Measurements from ENCODE around the gene GPANK1.
"Not testable (repeated sequence)": the region's sequence is repeated elsewhere in the genome, so short reads cannot be mapped to it uniquely, and the experiment has no call there.

Gene GPANK1

DNA sequence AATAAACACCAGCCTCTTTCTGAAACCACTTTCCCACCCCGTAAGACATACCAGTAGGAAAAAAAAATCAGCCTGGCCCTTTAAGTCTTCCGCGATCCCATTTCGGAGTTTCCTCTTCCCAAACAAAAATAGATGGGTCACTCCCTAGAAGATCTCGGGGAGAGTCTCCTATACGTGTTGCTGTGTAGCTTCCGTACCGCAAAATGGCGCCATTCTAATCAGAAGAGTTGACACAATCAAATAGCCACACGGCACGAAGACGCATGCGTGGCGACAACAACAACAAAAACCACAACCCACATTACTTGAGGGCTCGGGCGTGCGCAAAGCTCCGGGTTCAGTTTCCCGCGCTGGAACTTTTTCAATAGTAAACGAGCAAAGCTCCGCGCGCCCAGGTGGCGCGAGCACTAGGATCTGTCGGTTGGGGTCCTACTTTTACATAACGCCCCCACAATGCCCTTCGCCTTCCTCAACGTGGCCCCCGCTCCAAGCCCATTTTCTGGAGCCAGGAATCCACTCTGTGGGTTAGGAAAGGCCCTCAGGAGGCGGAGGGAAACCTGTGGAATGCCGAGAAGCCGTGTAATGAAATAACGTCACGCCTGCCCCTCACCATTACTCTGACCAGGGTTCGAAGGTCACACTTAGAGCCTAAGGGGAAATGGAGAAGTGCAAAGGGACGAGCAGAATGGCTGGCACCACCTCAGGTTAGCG lies at the start of gene GPANK1:
GPANK1 (minus strand) TSS at position 208 of the 711 bp plus-strand sequence. CDS start 519 bp downstream, outside the sequence.
- H3K9me3 ChIP-seq (ENCODE audit: control insufficient read depth in 1 of 2, low read length in 2 of 2) = no peaks in the 10 kb centered on the region
- peaks cover 6 to 45% of the 10 kb centered on the region in 2 donors for H3K4me1 ChIP-seq (ENCODE audit: control insufficient read depth in 1 of 2, insufficient read depth in 2 of 2, low read length in 2 of 2)
- H3K4me3 ChIP-seq (ENCODE audit: low read depth in 1 of 2, low read length in 2 of 2) = peak within 1 kb of the TSS; percentile 83 to 94
- H3K27ac ChIP-seq (ENCODE audit: low read length) = peak within 1 kb of the TSS; percentile 98
- H3K27me3 ChIP-seq (ENCODE audit: low read depth, low read length) = no peaks in the 10 kb centered on the region
- peaks cover 32 to 49% of the 10 kb centered on the region in 2 donors for H3K36me3 ChIP-seq (ENCODE audit: control insufficient read depth in 1 of 2, insufficient read depth in 2 of 2, low read length in 2 of 2)

DNA sequence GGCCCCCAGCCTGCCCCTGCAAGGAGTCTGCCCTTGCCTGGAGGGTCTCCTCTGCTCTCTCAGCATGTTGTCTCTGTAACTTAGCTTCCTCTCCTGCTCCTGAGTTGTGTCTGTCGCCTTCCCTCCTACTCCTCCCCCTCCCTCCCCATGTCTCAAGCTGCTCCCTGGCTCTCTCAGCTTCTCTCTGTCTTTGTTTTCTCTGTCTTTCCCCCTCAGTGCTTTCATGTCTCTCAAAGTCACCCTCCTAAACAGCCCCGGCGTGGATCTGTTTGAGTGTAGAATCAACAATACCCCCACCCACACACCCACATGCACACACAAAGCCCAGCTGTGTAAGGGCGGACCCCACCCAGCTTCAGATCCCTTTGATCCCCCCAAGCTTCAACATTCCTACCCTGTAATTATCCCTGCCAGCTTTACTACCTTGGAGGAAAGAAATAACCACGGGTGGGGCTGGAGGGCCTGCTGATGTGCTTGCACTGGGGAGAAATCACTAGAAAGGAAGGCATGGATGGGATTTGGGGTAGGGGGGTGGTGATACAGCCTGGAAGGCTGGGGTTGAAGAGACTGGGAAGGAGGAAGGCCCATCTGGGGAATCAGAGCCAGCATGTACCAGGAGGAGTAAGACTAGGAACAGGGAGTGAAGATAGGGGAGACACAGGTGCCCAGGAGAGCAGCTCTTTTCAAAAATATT lies 49.3 kb upstream of the GPANK1 start:
- H3K9me3 ChIP-seq (ENCODE audit: control insufficient read depth in 1 of 2, low read length in 2 of 2) = no peaks in the 10 kb centered on the region
- H3K27me3 ChIP-seq (ENCODE audit: low read depth, low read length) = no peaks in the 10 kb centered on the region
- H3K4me3 ChIP-seq (ENCODE audit: low read depth in 1 of 2, low read length in 2 of 2) = no peak overlapping the region
- H3K4me1 ChIP-seq (ENCODE audit: control insufficient read depth in 1 of 2, insufficient read depth in 2 of 2, low read length in 2 of 2) = no peaks in the 10 kb centered on the region
- H3K27ac ChIP-seq (ENCODE audit: low read length) = no peak overlapping the region
- no peaks in the 10 kb centered on the region for H3K36me3 ChIP-seq (ENCODE audit: control insufficient read depth in 1 of 2, insufficient read depth in 2 of 2, low read length in 2 of 2)

DNA sequence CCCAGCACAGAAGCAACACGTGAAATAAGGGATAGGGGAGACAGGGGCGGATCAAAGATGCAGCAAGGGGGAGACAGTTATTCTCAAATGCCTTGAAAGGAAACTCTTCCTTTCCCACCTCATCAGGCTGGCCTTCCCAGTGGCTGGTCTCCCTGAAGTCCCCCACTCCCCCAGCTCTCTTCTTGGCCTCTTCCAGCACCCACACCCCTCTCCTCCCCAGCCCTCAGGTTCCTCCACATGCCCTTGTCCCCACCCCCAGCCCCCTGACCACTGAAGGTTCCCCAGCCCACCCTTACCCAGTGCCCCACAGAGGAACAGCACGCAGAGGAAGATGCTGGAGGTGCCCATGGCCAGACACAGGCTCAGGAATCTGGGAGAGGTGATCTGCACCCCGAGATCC lies 48.7 kb upstream of the GPANK1 start:
- H3K9me3 ChIP-seq (ENCODE audit: control insufficient read depth in 1 of 2, low read length in 2 of 2) = no peaks in the 10 kb centered on the region
- no peak overlapping the region for H3K4me3 ChIP-seq (ENCODE audit: low read depth in 1 of 2, low read length in 2 of 2)
- no peaks in the 10 kb centered on the region for H3K27me3 ChIP-seq (ENCODE audit: low read depth, low read length)
- H3K27ac ChIP-seq (ENCODE audit: low read length) = no peak overlapping the region
- H3K36me3 ChIP-seq (ENCODE audit: control insufficient read depth in 1 of 2, insufficient read depth in 2 of 2, low read length in 2 of 2) = no peaks in the 10 kb centered on the region
- H3K4me1 ChIP-seq (ENCODE audit: control insufficient read depth in 1 of 2, insufficient read depth in 2 of 2, low read length in 2 of 2) = no peaks in the 10 kb centered on the region

DNA sequence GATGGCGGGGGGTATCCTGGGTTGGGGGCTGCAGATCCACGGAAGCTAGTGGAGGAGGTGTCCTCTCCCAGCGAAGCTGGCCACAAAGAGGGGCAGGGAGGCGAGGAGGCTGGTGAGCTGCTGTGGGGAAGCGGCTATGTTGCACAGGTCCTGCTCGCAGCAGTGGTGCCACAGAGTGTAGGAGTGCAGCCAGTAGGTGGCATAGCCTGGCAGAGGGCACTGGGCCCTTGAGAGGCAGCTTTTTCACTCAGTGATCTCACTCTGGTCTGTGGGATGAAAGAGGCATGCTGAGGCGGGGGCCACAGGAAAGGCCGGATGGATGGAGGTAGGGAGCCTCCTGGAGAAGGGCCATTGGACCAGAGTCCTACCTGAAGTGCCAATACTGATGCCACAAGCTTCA lies 47.5 kb upstream of the GPANK1 start:
- no peak overlapping the region for H3K27ac ChIP-seq (ENCODE audit: low read length)
- no peaks in the 10 kb centered on the region for H3K4me1 ChIP-seq (ENCODE audit: control insufficient read depth in 1 of 2, insufficient read depth in 2 of 2, low read length in 2 of 2)
- H3K4me3 ChIP-seq (ENCODE audit: low read depth in 1 of 2, low read length in 2 of 2) = no peak overlapping the region
- H3K27me3 ChIP-seq (ENCODE audit: low read depth, low read length) = no peaks in the 10 kb centered on the region
- no peaks in the 10 kb centered on the region for H3K36me3 ChIP-seq (ENCODE audit: control insufficient read depth in 1 of 2, insufficient read depth in 2 of 2, low read length in 2 of 2)
- H3K9me3 ChIP-seq (ENCODE audit: control insufficient read depth in 1 of 2, low read length in 2 of 2) = no peaks in the 10 kb centered on the region

DNA sequence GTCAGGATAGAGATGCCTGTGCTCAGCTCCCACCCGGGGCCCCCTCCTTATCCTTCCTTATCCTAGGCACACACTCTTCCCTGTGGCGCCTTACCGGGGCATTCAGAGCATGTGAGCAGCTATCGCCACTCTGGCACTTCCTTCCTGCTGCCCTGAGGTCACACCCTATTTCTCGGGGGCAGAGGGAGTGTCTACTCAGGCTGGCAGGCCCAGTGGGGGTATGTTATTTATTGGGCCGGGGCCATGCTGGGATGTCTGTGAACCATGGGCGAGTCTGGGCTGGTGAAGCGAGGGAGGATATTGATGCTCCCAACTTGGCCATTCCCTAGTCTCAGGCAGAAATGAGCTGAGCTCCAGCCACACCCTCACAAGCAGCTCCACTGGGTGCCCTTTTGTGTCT lies 46.4 kb upstream of the GPANK1 start:
- no peak overlapping the region for H3K4me3 ChIP-seq (ENCODE audit: low read depth in 1 of 2, low read length in 2 of 2)
- no peaks in the 10 kb centered on the region for H3K27me3 ChIP-seq (ENCODE audit: low read depth, low read length)
- no peaks in the 10 kb centered on the region for H3K4me1 ChIP-seq (ENCODE audit: control insufficient read depth in 1 of 2, insufficient read depth in 2 of 2, low read length in 2 of 2)
- H3K27ac ChIP-seq (ENCODE audit: low read length) = no peak overlapping the region
- H3K9me3 ChIP-seq (ENCODE audit: control insufficient read depth in 1 of 2, low read length in 2 of 2) = no peaks in the 10 kb centered on the region
- H3K36me3 ChIP-seq (ENCODE audit: control insufficient read depth in 1 of 2, insufficient read depth in 2 of 2, low read length in 2 of 2) = no peaks in the 10 kb centered on the region

DNA sequence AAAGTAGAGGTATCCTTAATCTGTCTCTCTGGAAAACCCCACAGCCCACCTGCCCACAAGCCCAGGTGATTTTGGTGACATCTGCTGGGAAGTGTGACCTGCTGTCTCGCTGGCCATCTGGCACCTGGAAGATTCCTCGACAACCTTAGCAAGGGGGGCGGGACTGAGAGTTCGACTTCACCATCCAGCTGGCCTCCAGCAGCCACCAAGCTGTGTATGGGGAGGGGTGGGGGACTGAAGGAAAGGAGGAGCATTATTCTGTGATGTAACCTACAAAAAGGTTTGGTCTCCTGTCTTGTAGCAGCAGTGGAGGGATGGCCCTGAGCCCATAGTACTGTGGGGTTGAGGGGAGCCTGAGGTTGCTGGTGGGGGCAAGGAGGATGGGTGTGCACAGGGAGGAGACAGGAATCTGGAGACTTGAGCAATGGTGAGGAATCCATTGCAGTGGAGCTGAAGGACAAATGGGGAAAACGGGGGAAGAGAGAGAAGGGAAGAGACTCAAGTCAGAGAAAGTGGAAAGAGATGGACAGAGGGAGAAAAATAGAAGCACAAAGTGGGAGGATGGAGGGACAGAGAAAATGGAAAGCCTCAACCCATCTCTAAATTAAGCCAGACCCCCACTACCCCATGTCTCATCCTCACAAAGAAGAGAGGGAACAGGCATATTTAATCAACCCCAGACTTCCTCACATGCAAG lies 45.9 kb upstream of the GPANK1 start:
- no peaks in the 10 kb centered on the region for H3K9me3 ChIP-seq (ENCODE audit: control insufficient read depth in 1 of 2, low read length in 2 of 2)
- no peaks in the 10 kb centered on the region for H3K36me3 ChIP-seq (ENCODE audit: control insufficient read depth in 1 of 2, insufficient read depth in 2 of 2, low read length in 2 of 2)
- no peaks in the 10 kb centered on the region for H3K4me1 ChIP-seq (ENCODE audit: control insufficient read depth in 1 of 2, insufficient read depth in 2 of 2, low read length in 2 of 2)
- no peak overlapping the region for H3K27ac ChIP-seq (ENCODE audit: low read length)
- no peak overlapping the region for H3K4me3 ChIP-seq (ENCODE audit: low read depth in 1 of 2, low read length in 2 of 2)
- no peaks in the 10 kb centered on the region for H3K27me3 ChIP-seq (ENCODE audit: low read depth, low read length)

DNA sequence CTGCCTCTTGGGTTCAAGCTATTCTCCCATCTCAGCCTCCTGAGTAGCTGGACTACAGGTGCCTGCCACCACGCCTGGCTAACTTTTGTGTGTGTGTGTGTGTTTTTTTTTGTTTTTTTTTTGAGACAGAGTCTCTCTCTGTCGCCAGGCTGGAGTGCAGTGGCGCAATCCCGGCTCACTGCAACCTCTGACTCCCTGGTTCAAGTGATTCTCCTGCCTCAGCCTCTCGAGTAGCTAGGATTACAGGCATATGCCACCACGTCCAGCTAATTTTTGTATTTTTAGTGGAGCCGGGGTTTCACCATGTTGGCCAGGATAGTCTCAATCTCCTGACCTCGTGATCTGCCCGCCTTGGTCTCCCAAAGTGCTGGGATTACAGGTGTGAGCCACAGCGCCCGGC lies 44.4 kb upstream of the GPANK1 start:
- not testable (repeated sequence) for H3K9me3 ChIP-seq (ENCODE audit: control insufficient read depth in 1 of 2, low read length in 2 of 2); H3K4me3 ChIP-seq (ENCODE audit: low read depth in 1 of 2, low read length in 2 of 2); H3K4me1 ChIP-seq (ENCODE audit: control insufficient read depth in 1 of 2, insufficient read depth in 2 of 2, low read length in 2 of 2); H3K27ac ChIP-seq (ENCODE audit: low read length); H3K36me3 ChIP-seq (ENCODE audit: control insufficient read depth in 1 of 2, insufficient read depth in 2 of 2, low read length in 2 of 2); H3K27me3 ChIP-seq (ENCODE audit: low read depth, low read length)

DNA sequence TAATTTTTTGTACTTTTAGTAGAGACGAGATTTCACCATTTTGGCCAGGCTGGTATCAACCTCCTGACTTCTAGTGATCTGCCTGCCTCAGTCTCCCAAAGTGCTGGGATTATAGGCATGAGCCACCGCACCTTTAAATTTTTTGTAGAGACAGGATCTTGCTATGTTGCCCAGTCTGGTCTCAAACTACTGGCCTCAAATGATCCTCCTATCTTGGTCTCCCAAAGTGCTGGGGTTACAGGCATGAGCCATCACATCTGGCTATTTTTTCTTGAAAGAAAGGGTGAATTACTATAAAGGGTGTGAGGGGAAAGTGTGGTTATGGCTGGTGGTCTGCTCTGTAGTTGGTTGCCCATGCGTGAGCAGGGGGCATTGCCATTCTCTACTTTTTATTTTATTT lies 43.4 kb upstream of the GPANK1 start:
- no peaks in the 10 kb centered on the region for H3K36me3 ChIP-seq (ENCODE audit: control insufficient read depth in 1 of 2, insufficient read depth in 2 of 2, low read length in 2 of 2)
- no peaks in the 10 kb centered on the region for H3K27me3 ChIP-seq (ENCODE audit: low read depth, low read length)
- H3K4me1 ChIP-seq (ENCODE audit: control insufficient read depth in 1 of 2, insufficient read depth in 2 of 2, low read length in 2 of 2) = peaks cover 0 to 4% of the 10 kb centered on the region in 2 donors
- H3K27ac ChIP-seq (ENCODE audit: low read length) = no peak overlapping the region
- no peaks in the 10 kb centered on the region for H3K9me3 ChIP-seq (ENCODE audit: control insufficient read depth in 1 of 2, low read length in 2 of 2)
- H3K4me3 ChIP-seq (ENCODE audit: low read depth in 1 of 2, low read length in 2 of 2) = no peak overlapping the region

DNA sequence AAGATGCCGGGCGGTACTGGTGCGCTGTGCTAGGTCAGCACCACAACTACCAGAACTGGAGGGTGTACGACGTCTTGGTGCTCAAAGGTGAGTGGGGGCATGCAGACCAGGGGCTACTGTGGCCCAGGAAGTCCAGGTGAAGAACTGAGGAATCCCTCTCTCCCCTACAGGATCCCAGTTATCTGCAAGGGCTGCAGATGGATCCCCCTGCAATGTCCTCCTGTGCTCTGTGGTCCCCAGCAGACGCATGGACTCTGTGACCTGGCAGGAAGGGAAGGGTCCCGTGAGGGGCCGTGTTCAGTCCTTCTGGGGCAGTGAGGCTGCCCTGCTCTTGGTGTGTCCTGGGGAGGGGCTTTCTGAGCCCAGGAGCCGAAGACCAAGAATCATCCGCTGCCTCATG lies 42.9 kb upstream of the GPANK1 start:
- Histone ChIP-seq H3K27me3 (ENCODE audit: low read depth, low read length) (no peaks in the 10 kb centered on the region), H3K9me3 (ENCODE audit: control insufficient read depth in 1 of 2, low read length in 2 of 2) (no peaks in the 10 kb centered on the region), H3K27ac (ENCODE audit: low read length) (no peak overlapping the region)

DNA sequence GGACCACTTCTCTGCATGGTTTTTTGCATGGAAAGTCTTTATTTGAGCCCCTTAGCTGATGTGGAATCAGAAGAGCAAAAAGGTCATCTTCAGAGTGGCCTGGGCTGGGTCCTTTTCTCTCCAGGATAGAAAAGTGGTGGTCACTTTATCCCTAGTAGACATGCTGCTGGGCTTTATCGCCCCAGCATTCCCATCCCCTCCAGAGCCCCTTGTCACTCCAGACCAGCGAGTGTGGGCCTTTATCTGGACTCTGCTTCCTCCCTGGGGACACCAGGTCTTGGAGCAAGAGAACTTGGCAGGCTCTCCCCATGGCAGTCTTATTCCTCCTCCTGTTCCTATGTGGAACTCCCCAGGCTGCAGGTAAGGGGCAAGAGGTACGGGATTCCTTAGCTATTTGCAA lies 41.8 kb upstream of the GPANK1 start, which contains the start of gene LY6G6F:
LY6G6F (plus strand) TSS at position 268 of the 400 bp plus-strand sequence; CDS start at position 309, 41 bp downstream.
- Histone ChIP-seq H3K4me3 (ENCODE audit: low read depth in 1 of 2, low read length in 2 of 2) (no peak within 1 kb of the TSS), H3K36me3 (ENCODE audit: control insufficient read depth in 1 of 2, insufficient read depth in 2 of 2, low read length in 2 of 2) (no peaks in the 10 kb centered on the region), H3K4me1 (ENCODE audit: control insufficient read depth in 1 of 2, insufficient read depth in 2 of 2, low read length in 2 of 2) (peaks cover 8 to 10% of the 10 kb centered on the region in 2 donors), H3K9me3 (ENCODE audit: control insufficient read depth in 1 of 2, low read length in 2 of 2) (no peaks in the 10 kb centered on the region), H3K27me3 (ENCODE audit: low read depth, low read length) (no peaks in the 10 kb centered on the region), H3K27ac (ENCODE audit: low read length) (no peak within 1 kb of the TSS)

More for the DNA sequence above, 42.9 kb upstream of the GPANK1 start:
- no peaks in the 10 kb centered on the region for H3K36me3 ChIP-seq (ENCODE audit: control insufficient read depth in 1 of 2, insufficient read depth in 2 of 2, low read length in 2 of 2)
- H3K4me3 ChIP-seq (ENCODE audit: low read depth in 1 of 2, low read length in 2 of 2) = no peak overlapping the region
- peaks cover 0 to 4% of the 10 kb centered on the region in 2 donors for H3K4me1 ChIP-seq (ENCODE audit: control insufficient read depth in 1 of 2, insufficient read depth in 2 of 2, low read length in 2 of 2)

DNA sequence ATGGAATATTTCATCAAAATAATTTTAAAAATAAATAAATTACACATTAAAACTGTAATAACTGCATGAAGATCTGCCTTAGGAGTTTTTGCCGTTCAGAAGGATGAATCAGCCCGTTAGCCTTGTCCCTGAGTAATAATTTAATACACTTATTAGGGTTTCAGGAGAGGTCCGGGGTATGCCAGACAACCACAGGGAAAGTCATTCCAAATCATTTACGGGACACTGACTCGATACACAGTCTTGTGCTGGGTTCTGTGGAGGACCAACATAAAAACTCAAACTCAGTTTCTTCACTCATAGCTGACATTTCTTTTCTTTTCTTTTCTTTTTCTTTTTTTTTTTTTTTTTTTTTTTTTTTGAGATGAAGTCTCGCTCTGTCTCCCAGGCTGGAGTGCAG lies 41.1 kb upstream of the GPANK1 start:
- Histone ChIP-seq H3K36me3 (ENCODE audit: control insufficient read depth in 1 of 2, insufficient read depth in 2 of 2, low read length in 2 of 2) (no peaks in the 10 kb centered on the region), H3K4me3 (ENCODE audit: low read depth in 1 of 2, low read length in 2 of 2) (no peak overlapping the region), H3K27me3 (ENCODE audit: low read depth, low read length) (no peaks in the 10 kb centered on the region)

More for the DNA sequence above, 41.1 kb upstream of the GPANK1 start:
- no peaks in the 10 kb centered on the region for H3K9me3 ChIP-seq (ENCODE audit: control insufficient read depth in 1 of 2, low read length in 2 of 2)
- peaks cover 13 to 17% of the 10 kb centered on the region in 2 donors for H3K4me1 ChIP-seq (ENCODE audit: control insufficient read depth in 1 of 2, insufficient read depth in 2 of 2, low read length in 2 of 2)
- no peak overlapping the region for H3K27ac ChIP-seq (ENCODE audit: low read length)

Data from muscle layer of duodenum (tissue), 2 donors.